BLaER1 (cell line): ENCODE data around the gene GPS2.

Source experiments
- H3K27ac ChIP-seq: shearing (Covaris generic); formaldehyde crosslinking; 2 replicates; pipeline ENCODE4 v1.8.1; 2022
- H3K27me3 ChIP-seq: shearing (Covaris generic); formaldehyde crosslinking; 2 replicates; pipeline ENCODE4 v1.8.1; 2022
- H3K36me3 ChIP-seq: shearing (Covaris generic); formaldehyde crosslinking; 2 replicates; pipeline ENCODE4 v1.8.1; 2022
- H3K4me1 ChIP-seq: shearing (Covaris generic); formaldehyde crosslinking; 2 replicates; pipeline ENCODE4 v1.8.1; 2022
- H3K4me2 ChIP-seq: shearing (Covaris generic); formaldehyde crosslinking; 2 replicates; pipeline ENCODE4 v1.8.1; 2022
- H3K4me3 ChIP-seq: shearing (Covaris generic); formaldehyde crosslinking; 2 replicates; pipeline ENCODE4 v1.8.1; 2022
- H3K9ac ChIP-seq: shearing (Covaris generic); formaldehyde crosslinking; 2 replicates; pipeline ENCODE4 v1.8.1; 2022
- H3K9me3 ChIP-seq: shearing (Covaris generic); formaldehyde crosslinking; 2 replicates; pipeline ENCODE4 v1.8.1; 2022
- H4K20me1 ChIP-seq: shearing (Covaris generic); formaldehyde crosslinking; 2 replicates; pipeline ENCODE4 v1.8.1; 2022
- Cebpa-rat ChIP-seq: shearing (Covaris generic); IDR thresholded peaks from 2 replicates; pipeline ENCODE4 v1.8.1; 2022

GPS2 gene

GRCh38 chr17:7314719-7315569 is at the start of gene GPS2:
GPS2 (minus strand) TSS chr17:7315360; CDS start chr17:7315052, 308 bp downstream.
- Histone ChIP-seq H3K27me3 (no peaks in the 10 kb centered on the region), H3K4me1 (peaks cover 49% of the 10 kb centered on the region), H3K4me2 (peak within 1 kb of the TSS; percentile 95), H3K9ac (peak within 1 kb of the TSS; percentile 91), H3K36me3 (peaks cover 83% of the 10 kb centered on the region), H3K27ac (peak within 1 kb of the TSS; percentile 91), H4K20me1 (peaks cover 51% of the 10 kb centered on the region), H3K4me3 (peak within 1 kb of the TSS; percentile 94), H3K9me3 (no peaks in the 10 kb centered on the region)
- TF ChIP-seq Cebpa-rat, result no peak

GRCh38 chr17:7363311-7363710 is 48.2 kb upstream of the GPS2 start:
- H3K4me3 ChIP-seq, result no peak overlapping the region
- H3K9ac ChIP-seq, result no peak overlapping the region
- TF ChIP-seq Cebpa-rat, result no peak
- H3K36me3 ChIP-seq, result no peaks in the 10 kb centered on the region
- H3K4me1 ChIP-seq, result no peaks in the 10 kb centered on the region
- no peaks in the 10 kb centered on the region for H4K20me1 ChIP-seq
- no peaks in the 10 kb centered on the region for H3K27me3 ChIP-seq
- H3K27ac ChIP-seq, result no peak overlapping the region
- no peak overlapping the region for H3K4me2 ChIP-seq
- no peaks in the 10 kb centered on the region for H3K9me3 ChIP-seq

- TF ChIP-seq Cebpa-rat, result no peak
- Histone ChIP-seq H3K9me3 (no peaks in the 10 kb centered on the region), H4K20me1 (no peaks in the 10 kb centered on the region), H3K27ac (no peak overlapping the region), H3K9ac (no peak overlapping the region), H3K4me2 (no peak overlapping the region), H3K4me3 (no peak overlapping the region), H3K4me1 (no peaks in the 10 kb centered on the region), H3K36me3 (no peaks in the 10 kb centered on the region), H3K27me3 (no peaks in the 10 kb centered on the region)
These were observed 46.7 kb upstream of the GPS2 start for GRCh38 chr17:7361906-7362305.

- Histone ChIP-seq H3K27me3 (no peaks in the 10 kb centered on the region), H3K4me3 (no peak overlapping the region), H3K4me2 (no peak overlapping the region), H3K9ac (no peak overlapping the region), H3K4me1 (peaks cover 30% of the 10 kb centered on the region), H3K27ac (no peak overlapping the region), H4K20me1 (no peaks in the 10 kb centered on the region; the same call in 1 of the 2 replicates), H3K36me3 (no peaks in the 10 kb centered on the region), H3K9me3 (no peaks in the 10 kb centered on the region)
- no peak for TF ChIP-seq Cebpa-rat
These were observed 42.2 kb upstream of the GPS2 start for GRCh38 chr17:7357381-7357780.

GRCh38 chr17:7356756-7357155 is 41.6 kb upstream of the GPS2 start:
- Histone ChIP-seq H3K36me3 (no peaks in the 10 kb centered on the region), H3K9ac (no peak overlapping the region), H4K20me1 (no peaks in the 10 kb centered on the region; the same call in 1 of the 2 replicates), H3K4me3 (no peak overlapping the region), H3K9me3 (no peaks in the 10 kb centered on the region), H3K27ac (no peak overlapping the region), H3K4me2 (no peak overlapping the region), H3K4me1 (peaks cover 33% of the 10 kb centered on the region), H3K27me3 (no peaks in the 10 kb centered on the region)
- no peak for TF ChIP-seq Cebpa-rat

GRCh38 chr17:7356072-7356549 is 41.0 kb upstream of the GPS2 start:
- H3K4me2 ChIP-seq, result 0 out of 2 replicates have a peak overlapping the region, but pooled peaks have one; percentile 3

GRCh38 chr17:7355573-7355972 is 40.4 kb upstream of the GPS2 start:
- Histone ChIP-seq H3K27me3 (no peaks in the 10 kb centered on the region), H3K4me3 (no peak overlapping the region), H3K4me1 (peaks cover 42% of the 10 kb centered on the region), H3K36me3 (no peaks in the 10 kb centered on the region), H3K9ac (0 out of 2 replicates have a peak overlapping the region, but pooled peaks have one; percentile 24), H4K20me1 (no peaks in the 10 kb centered on the region; the same call in 1 of the 2 replicates), H3K27ac (no peak overlapping the region), H3K4me2 (0 out of 2 replicates have a peak overlapping the region, but pooled peaks have one; percentile 12), H3K9me3 (no peaks in the 10 kb centered on the region)
- no peak for TF ChIP-seq Cebpa-rat

More at GRCh38 chr17:7356072-7356549, 41.0 kb upstream of the GPS2 start:
- Histone ChIP-seq H4K20me1 (no peaks in the 10 kb centered on the region; the same call in 1 of the 2 replicates), H3K9ac (no peak overlapping the region), H3K4me3 (no peak overlapping the region), H3K36me3 (no peaks in the 10 kb centered on the region), H3K9me3 (no peaks in the 10 kb centered on the region), H3K4me1 (peaks cover 37% of the 10 kb centered on the region), H3K27ac (no peak overlapping the region), H3K27me3 (no peaks in the 10 kb centered on the region)
- no peak for TF ChIP-seq Cebpa-rat

GRCh38 chr17:7355053-7355452 is 39.9 kb upstream of the GPS2 start, which contains the start of gene TMEM95:
TMEM95 (plus strand) TSS chr17:7355156; CDS start chr17:7355205, 49 bp downstream.
- H4K20me1 ChIP-seq, result no peaks in the 10 kb centered on the region; the same call in 1 of the 2 replicates
- H3K4me2 ChIP-seq, result peak within 1 kb of the TSS; percentile 99; the same call in 1 of the 2 replicates
- H3K36me3 ChIP-seq, result no peaks in the 10 kb centered on the region
- 0 out of 2 replicates have a peak within 1 kb of the TSS, but pooled peaks have one; percentile 24 for H3K9ac ChIP-seq
- H3K4me1 ChIP-seq, result peaks cover 45% of the 10 kb centered on the region
- H3K4me3 ChIP-seq, result no peak within 1 kb of the TSS
- TF ChIP-seq Cebpa-rat, result no peak
- H3K27me3 ChIP-seq, result no peaks in the 10 kb centered on the region
- H3K9me3 ChIP-seq, result no peaks in the 10 kb centered on the region
- H3K27ac ChIP-seq, result no peak within 1 kb of the TSS

GRCh38 chr17:7354262-7354843 is 39.2 kb upstream of the GPS2 start:
- TF ChIP-seq Cebpa-rat, result no peak
- H3K9ac ChIP-seq, result 0 out of 2 replicates have a peak overlapping the region, but pooled peaks have one; percentile 24

More at GRCh38 chr17:7354262-7354843, 39.2 kb upstream of the GPS2 start:
- Histone ChIP-seq H3K27ac (no peak overlapping the region), H3K4me2 (peak overlapping the region; percentile 99; the same call in 1 of the 2 replicates), H3K36me3 (no peaks in the 10 kb centered on the region), H4K20me1 (peaks cover 6% of the 10 kb centered on the region; the same call in 1 of the 2 replicates), H3K9me3 (no peaks in the 10 kb centered on the region), H3K27me3 (no peaks in the 10 kb centered on the region), H3K4me3 (no peak overlapping the region), H3K4me1 (peaks cover 52% of the 10 kb centered on the region)
